Activated B cell treated with CpG ODN at 0.5 μM for 24 hours (primary cell): ENCODE data around the gene SLC12A4. TPM values are rescaled to one million over a fixed set of nuclear protein-coding genes. Genes with fewer than 3 reads are reported as not detected.

ENCODE experiments used
- ATAC-seq: fragments of 200-7000 bp; cut with Tn5 transposase; one replicate; pipeline ENCODE4 v1.10.0; 2021; ENCODE audit warnings: low read depth, mild to moderate bottlenecking, moderate library complexity
- CTCF ChIA-PET: fragments of 350-600 bp; sonication (Branson Sonifier 250); formaldehyde crosslinking; loops from one replicate; lab custom pipeline; 2021; ENCODE audit warnings: antibody characterized with exemption; lab: Charles Lee
- POLR2A ChIA-PET: fragments of 350-600 bp; sonication (Branson Sonifier 250); formaldehyde crosslinking; loops from one replicate; lab custom pipeline; 2021; ENCODE audit warnings: antibody characterized with exemption; lab: Charles Lee
- DNase-seq: peaks from one replicate; pipeline ENCODE4 v3.0.0; 2022
- H3K27ac Mint-ChIP-seq: one replicate; pipeline ENCODE4 v1.8.0; 2020; ENCODE audit warnings: mixed read lengths
- H3K27me3 Mint-ChIP-seq: one replicate; pipeline ENCODE4 v1.8.0; 2021; ENCODE audit warnings: mixed read lengths
- H3K36me3 Mint-ChIP-seq: one replicate; pipeline ENCODE4 v1.8.0; 2021; ENCODE audit warnings: low read depth, mixed read lengths
- H3K4me1 Mint-ChIP-seq: one replicate; pipeline ENCODE4 v1.8.0; 2021; ENCODE audit warnings: mixed read lengths
- H3K4me3 Mint-ChIP-seq: one replicate; pipeline ENCODE4 v1.8.0; 2020; ENCODE audit warnings: mild to moderate bottlenecking, mixed read lengths
- H3K9me3 Mint-ChIP-seq: one replicate; pipeline ENCODE4 v1.8.0; 2020; ENCODE audit warnings: mixed read lengths
- CTCF ChIP-seq: fragments of 200-600 bp; IDR thresholded peaks from one replicate; pipeline ENCODE4 v1.8.0; 2022; ENCODE audit warnings: antibody characterized with exemption, mild to moderate bottlenecking
- intact Hi-C: fragments of 100-400 bp; cut with micrococcal nuclease; formaldehyde crosslinking; loops from one replicate; pipeline ENCODE4 v1.15.1; 2024
- total RNA-seq: library from RNA; stranded (reverse); gene quantifications from 2 replicates; pipeline ENCODE4 v1.2.3, GENCODE V29; 2022

The SLC12A4 gene
- total RNA-seq, 1 donor from 2014 or later, result 37.9 TPM

GRCh38 chr16:67922740-67923139 lies 45.7 kb downstream of the SLC12A4 start:
- ATAC-seq, result no peak
- Mint-ChIP-seq H3K27me3 (no peaks in the 10 kb centered on the region), H3K36me3 (peaks cover 18% of the 10 kb centered on the region), H3K4me1 (peaks cover 25% of the 10 kb centered on the region), H3K4me3 (no peak overlapping the region), H3K9me3 (no peaks in the 10 kb centered on the region), H3K27ac (no peak overlapping the region)
- POLR2A ChIA-PET, result interaction anchor here (0.7 to 1.0 kb wide), 2 partner anchors 13 to 114 kb away, joined by 3 read pairs; no protein-coding TSS in a partner anchor
- TF ChIP-seq CTCF, result no peak
- no peak for DNase-seq
- CTCF ChIA-PET, result no interaction called here
- intact Hi-C loops, result no loop called here

DNA sequence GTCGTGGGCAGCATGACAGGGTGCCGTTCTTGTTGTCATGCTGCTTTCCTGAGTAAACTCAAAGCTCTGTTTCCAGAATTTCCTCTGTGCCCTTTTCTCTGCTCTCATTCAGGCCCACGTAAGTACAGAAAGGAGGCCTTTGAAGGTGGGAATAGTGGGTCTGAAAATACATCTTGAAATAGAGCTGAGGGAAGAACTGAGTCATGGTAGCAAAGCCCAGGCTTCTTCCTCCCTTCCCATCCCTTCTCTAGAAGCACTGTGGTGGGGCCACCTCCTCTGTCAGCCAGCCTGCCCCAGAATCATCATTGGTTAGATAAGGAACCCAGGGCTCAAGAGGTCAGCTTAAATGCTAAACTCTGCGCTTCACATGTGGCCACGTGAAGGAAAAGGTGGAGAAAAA lies 46.2 kb downstream of the SLC12A4 start:
- no peak overlapping the region for H3K4me3 Mint-ChIP-seq
- DNase-seq (no peak), ATAC-seq (no peak)
- no peak for TF ChIP-seq CTCF
- CTCF ChIA-PET, result no interaction called here
- peaks cover 28% of the 10 kb centered on the region for H3K4me1 Mint-ChIP-seq
- H3K36me3 Mint-ChIP-seq, result peaks cover 22% of the 10 kb centered on the region
- H3K27ac Mint-ChIP-seq, result no peak overlapping the region
- intact Hi-C loops, result no loop called here
- POLR2A ChIA-PET, result interaction anchor here (0.7 to 1.0 kb wide), 2 partner anchors 13 to 113 kb away, joined by 3 read pairs; no protein-coding TSS in a partner anchor
- no peaks in the 10 kb centered on the region for H3K9me3 Mint-ChIP-seq
- no peaks in the 10 kb centered on the region for H3K27me3 Mint-ChIP-seq

DNA sequence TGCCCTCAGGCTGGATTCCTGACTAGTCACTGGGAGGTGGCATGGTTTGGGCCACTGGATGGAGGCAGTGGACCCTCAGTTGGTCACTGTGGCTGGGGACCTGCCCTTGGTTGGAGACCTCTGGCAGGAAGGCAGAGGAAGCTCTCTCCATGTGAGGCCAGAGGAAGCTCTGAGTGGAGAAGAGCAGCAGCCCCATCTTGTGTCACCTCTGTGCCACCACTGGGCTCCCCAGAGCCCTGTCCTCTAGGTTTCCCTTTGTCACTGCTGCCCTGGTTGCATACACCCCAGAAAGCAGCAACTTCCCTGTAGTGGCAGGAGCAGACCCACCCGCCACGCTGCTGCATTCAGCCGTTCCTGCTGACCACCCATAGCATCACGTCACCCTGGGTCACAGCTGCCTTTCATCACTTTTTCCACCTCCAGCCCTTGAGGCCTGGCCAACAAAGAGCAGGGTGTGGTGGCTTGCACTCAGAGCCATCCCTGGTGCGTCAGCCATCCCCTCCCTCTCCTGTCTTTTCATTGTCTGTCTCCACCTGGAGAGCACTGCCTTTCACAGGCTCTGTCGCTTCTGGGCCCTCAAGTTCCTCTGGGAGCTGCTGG lies 48.7 kb downstream of the SLC12A4 start:
- CTCF ChIA-PET, result interaction anchor here (1.5 kb wide), 1 partner anchor 36 kb away, joined by 5 read pairs; no protein-coding TSS in a partner anchor
- Mint-ChIP-seq H3K27ac (no peak overlapping the region), H3K36me3 (peaks cover 39% of the 10 kb centered on the region), H3K27me3 (no peaks in the 10 kb centered on the region), H3K4me1 (peaks cover 6% of the 10 kb centered on the region), H3K9me3 (no peaks in the 10 kb centered on the region), H3K4me3 (no peak overlapping the region)
- no peak for ATAC-seq
- no peak for DNase-seq
- intact Hi-C loops, result no loop called here
- TF ChIP-seq CTCF, result no peak
- POLR2A ChIA-PET, result no interaction called here

DNA sequence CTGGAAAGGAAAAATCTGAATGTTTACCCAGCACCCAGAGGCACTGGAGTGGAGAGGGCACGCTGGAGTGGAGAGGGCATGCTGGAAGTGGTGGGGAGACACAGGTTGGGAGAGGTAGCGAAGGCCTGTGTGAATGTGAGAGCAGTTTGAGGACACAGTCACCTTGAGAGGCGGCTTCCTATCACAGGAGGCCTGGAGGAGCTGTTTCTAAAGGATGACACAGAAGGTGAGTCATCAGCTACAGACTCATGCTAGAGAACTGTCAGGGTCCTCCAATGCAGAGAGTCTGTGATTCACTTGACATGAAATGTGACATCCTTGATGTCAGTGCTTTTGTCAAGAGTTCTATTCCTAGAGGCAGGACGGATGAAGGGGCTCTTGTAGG lies 50.6 kb downstream of the SLC12A4 start:
- CTCF ChIA-PET, result no interaction called here
- intact Hi-C loops, result no loop called here
- H3K4me3 Mint-ChIP-seq, result no peak overlapping the region
- ATAC-seq, result peak; percentile 50
- H3K9me3 Mint-ChIP-seq, result no peaks in the 10 kb centered on the region
- DNase-seq, result no peak
- TF ChIP-seq CTCF, result no peak
- peaks cover 4% of the 10 kb centered on the region for H3K4me1 Mint-ChIP-seq
- H3K27ac Mint-ChIP-seq, result no peak overlapping the region
- POLR2A ChIA-PET, result no interaction called here
- peaks cover 38% of the 10 kb centered on the region for H3K36me3 Mint-ChIP-seq
- H3K27me3 Mint-ChIP-seq, result no peaks in the 10 kb centered on the region

DNA sequence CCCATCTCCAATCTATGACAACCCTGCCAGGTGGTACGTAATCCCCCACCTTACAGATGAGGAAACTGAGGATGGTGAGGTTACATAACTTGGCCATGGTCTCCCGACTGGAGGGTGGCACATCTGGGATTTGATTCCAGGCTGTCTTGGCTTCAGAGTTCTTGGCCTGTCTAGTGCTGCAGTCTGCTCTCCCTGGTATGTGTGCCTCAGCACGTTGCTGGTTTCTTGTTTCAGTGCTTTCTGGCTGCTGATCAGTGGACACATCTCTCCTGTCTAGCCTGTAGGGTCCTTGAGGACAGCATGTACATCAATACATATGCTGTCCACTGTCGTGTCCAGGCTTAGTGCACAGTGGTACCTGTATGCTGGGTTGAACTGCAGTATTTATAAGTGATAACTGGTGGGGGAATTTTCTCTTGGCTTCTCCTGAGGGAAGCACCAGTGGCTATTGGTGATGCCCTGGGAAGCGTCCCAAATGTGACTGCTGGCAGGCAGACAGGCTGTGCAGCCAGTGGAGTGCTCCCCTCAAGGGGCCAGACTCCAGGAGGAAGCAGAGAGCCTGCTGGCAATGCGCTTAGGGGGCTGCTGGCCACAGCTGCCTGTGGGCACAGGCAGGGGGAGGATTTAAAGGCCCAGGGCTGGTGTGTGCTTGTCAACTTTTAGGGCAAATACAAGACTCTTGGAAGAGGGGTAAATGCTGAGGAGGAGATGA lies 51.1 kb downstream of the SLC12A4 start:
- H3K27ac Mint-ChIP-seq, result no peak overlapping the region
- no peak for TF ChIP-seq CTCF
- POLR2A ChIA-PET, result no interaction called here
- intact Hi-C loops, result no loop called here
- no peaks in the 10 kb centered on the region for H3K27me3 Mint-ChIP-seq
- no peak for ATAC-seq
- DNase-seq, result no peak
- CTCF ChIA-PET, result no interaction called here
- peaks cover 4% of the 10 kb centered on the region for H3K4me1 Mint-ChIP-seq
- no peaks in the 10 kb centered on the region for H3K9me3 Mint-ChIP-seq
- H3K4me3 Mint-ChIP-seq, result no peak overlapping the region
- H3K36me3 Mint-ChIP-seq, result peaks cover 36% of the 10 kb centered on the region
